HG02642 (cell line): ENCODE data around the gene POLR3K.
"Not testable (repeated sequence)": the region's sequence is repeated elsewhere in the genome, so short reads cannot be mapped to it uniquely, and the experiment has no call there.

ENCODE experiments used
- ATAC-seq: cut with Tn5 transposase; IDR thresholded peaks from one replicate; pipeline ENCODE4 v1.9.1; 2021; ENCODE audit warnings: mild to moderate bottlenecking; ENCODE audit not compliant: unreplicated experiment, poor library complexity

POLR3K gene

DNA sequence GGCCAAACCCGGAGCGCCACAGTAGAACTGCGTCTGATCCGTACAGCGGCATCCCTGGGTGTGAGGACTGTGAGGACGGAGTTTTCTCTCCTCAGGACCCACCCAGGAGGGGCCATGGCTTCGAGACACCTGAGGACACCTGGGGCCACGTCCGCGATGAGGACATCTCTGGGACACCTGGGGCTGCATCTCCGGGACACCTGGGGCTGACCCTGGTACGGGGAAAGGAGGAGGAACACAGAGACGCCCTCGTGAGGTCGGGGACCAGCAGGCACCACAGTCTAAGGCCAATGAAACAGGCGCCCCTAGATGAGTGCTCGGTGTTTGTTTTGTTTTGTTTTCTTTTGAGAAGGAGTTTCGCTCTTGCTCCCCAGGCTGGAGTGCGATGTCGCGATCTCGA, 29.3 kb downstream of the POLR3K start:
- not testable (repeated sequence) for ATAC-seq

- ATAC-seq: not testable (repeated sequence)
Measured at GRCh38 chr16:20886-21285, 32.5 kb downstream of the POLR3K start.

- not testable (repeated sequence) for ATAC-seq
Measured at GRCh38 chr16:17062-17765, 36.2 kb downstream of the POLR3K start.

GRCh38 chr16:10772-11171, 42.6 kb downstream of the POLR3K start:
- not testable (repeated sequence) for ATAC-seq

DNA sequence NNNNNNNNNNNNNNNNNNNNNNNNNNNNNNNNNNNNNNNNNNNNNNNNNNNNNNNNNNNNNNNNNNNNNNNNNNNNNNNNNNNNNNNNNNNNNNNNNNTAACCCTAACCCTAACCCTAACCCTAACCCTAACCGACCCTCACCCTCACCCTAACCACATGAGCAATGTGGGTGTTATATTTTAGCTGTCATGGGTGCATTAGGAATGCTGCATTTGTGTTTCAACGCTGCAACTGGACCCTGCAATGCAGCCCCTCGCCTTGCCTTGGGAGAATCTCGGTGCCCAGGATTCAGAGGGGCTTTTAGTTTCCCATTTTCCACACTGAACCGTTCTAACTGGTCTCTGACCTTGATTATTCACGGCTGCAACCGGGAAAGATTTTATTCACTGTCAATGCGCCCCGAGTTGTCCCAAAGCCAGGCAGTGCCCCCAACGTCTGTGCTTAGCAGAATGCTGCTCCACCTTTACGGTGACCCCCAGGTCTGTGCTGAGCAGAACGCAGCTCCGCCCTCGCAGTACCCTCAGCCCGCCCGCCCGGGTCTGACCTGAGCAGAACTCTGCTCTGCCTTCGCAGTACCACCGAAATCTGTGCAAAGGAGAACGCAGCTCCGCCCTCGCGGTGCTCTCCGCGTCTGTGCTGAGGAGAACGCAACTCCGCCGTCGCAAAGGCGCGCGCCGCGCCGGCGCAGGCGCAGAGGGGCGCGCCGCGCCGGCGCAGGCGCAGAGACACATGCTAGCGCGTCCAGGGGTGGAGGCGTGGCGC, 43.3 kb downstream of the POLR3K start:
- no peak for ATAC-seq
